Osteoblast (primary cell): ENCODE measurements around the gene SPATS2L. TPM values are rescaled to one million over a fixed set of nuclear protein-coding genes. Genes with fewer than 3 reads are reported as not detected.

Experiments
- DNase-seq: peaks from one replicate; pipeline ENCODE4 v3.0.0; 2011; ENCODE audit warnings: low spot score, mixed read lengths; ENCODE audit not compliant: insufficient read length; ENCODE audit errors: missing footprints
- H2AFZ ChIP-seq: 2 replicates; pipeline ENCODE4 v1.6.0; 2011; ENCODE audit warnings: mild to moderate bottlenecking, low read length
- H3K27ac ChIP-seq: 2 replicates; pipeline ENCODE4 v1.5.1; 2011; ENCODE audit warnings: mild to moderate bottlenecking, low read depth, low read length, moderate library complexity
- H3K27me3 ChIP-seq: 2 replicates; pipeline ENCODE4 v1.6.0; 2012; ENCODE audit warnings: mild to moderate bottlenecking, control low read depth, inconsistent platforms, low read length, moderate library complexity; ENCODE audit not compliant: insufficient read depth
- H3K36me3 ChIP-seq: 2 replicates; pipeline ENCODE4 v1.5.1; 2011; ENCODE audit warnings: mild to moderate bottlenecking, low read length, control low read depth, moderate library complexity; ENCODE audit not compliant: insufficient read depth
- H3K4me1 ChIP-seq: 2 replicates; pipeline ENCODE4 v1.5.1; 2011; ENCODE audit warnings: mild to moderate bottlenecking, low read length, control low read depth, moderate library complexity; ENCODE audit not compliant: insufficient read depth
- H3K4me2 ChIP-seq: 2 replicates; pipeline ENCODE4 v1.6.0; 2011; ENCODE audit warnings: mild to moderate bottlenecking, low read length; ENCODE audit not compliant: insufficient read depth
- H3K4me3 ChIP-seq: fragments of 200-600 bp; sonication (generic); 3 replicates; pipeline ENCODE4 v1.5.1; 2012; ENCODE audit warnings: mild to moderate bottlenecking, low read length, inconsistent platforms; ENCODE audit not compliant: insufficient read depth
- H3K79me2 ChIP-seq: 2 replicates; pipeline ENCODE4 v1.6.0; 2012; ENCODE audit warnings: mild to moderate bottlenecking, low read length, control low read depth, inconsistent platforms; ENCODE audit not compliant: insufficient read depth
- H3K9me3 ChIP-seq: 2 replicates; pipeline ENCODE4 v1.5.1; 2011; ENCODE audit warnings: low read depth, low read length, control low read depth
- H4K20me1 ChIP-seq: 2 replicates; pipeline ENCODE4 v1.6.0; 2012; ENCODE audit warnings: mild to moderate bottlenecking, low read length, control low read depth; ENCODE audit not compliant: insufficient read depth
- total RNA-seq: library from RNA; depleted of rRNA; stranded (reverse); fragments of >200 nt; gene quantifications from 2 replicates; pipeline ENCODE4 v1.2.3, GENCODE V29; 2012
- TF ChIP-seq, protein P1 (sequence below): IDR thresholded peaks from 2 replicates; pipeline ENCODE4 v1.5.1; 2011; ENCODE audit warnings: mild to moderate bottlenecking, low read depth, low read length, moderate library complexity; ENCODE audit errors: extremely low read depth

The SPATS2L gene
- total RNA-seq, 1 donor, result 74.6 TPM

DNA sequence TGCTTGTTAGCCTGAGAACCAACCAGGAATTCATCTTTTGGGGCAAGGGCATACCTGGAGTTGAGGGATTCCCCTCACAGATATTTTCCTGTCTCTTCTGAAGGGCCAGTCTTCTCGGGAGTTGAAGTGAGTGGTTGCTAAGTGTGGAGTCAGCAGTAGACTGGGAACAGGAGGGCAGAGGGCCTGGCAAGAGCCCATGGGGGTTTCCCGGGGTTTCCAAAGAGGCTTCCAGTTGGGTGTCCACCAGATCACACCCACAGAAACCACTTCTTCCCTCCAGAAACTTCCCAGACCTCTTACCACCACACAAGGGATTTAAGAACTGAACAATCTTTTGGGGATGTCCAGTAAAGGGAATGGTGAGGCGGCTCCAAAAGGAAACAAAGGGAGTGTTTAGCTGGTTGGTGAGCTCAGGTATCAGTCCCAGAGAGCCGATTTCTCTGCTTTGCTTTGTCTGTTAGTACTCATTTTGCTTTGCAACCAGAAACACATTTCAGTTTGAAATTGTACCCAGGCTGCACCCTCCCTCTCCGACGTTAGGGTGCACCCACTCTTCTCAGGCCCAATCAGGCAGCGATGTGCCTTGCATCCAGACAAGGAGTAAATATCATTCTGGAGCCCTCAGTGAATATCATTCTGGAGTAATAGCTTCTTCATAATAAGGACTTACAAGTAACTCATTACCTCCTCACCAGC lies 47.5 kb upstream of the SPATS2L start:
- DNase-seq, result no peak
- Histone ChIP-seq H3K36me3 (no peaks in the 10 kb centered on the region), H2AFZ (no peak overlapping the region), H3K27ac (no peak overlapping the region), H3K4me1 (no peaks in the 10 kb centered on the region), H4K20me1 (no peaks in the 10 kb centered on the region), H3K4me3 (no peak overlapping the region), H3K79me2 (no peaks in the 10 kb centered on the region), H3K9me3 (no peaks in the 10 kb centered on the region), H3K27me3 (peaks cover 3% of the 10 kb centered on the region), H3K4me2 (no peak overlapping the region)
- TF ChIP-seq, protein P1, sequence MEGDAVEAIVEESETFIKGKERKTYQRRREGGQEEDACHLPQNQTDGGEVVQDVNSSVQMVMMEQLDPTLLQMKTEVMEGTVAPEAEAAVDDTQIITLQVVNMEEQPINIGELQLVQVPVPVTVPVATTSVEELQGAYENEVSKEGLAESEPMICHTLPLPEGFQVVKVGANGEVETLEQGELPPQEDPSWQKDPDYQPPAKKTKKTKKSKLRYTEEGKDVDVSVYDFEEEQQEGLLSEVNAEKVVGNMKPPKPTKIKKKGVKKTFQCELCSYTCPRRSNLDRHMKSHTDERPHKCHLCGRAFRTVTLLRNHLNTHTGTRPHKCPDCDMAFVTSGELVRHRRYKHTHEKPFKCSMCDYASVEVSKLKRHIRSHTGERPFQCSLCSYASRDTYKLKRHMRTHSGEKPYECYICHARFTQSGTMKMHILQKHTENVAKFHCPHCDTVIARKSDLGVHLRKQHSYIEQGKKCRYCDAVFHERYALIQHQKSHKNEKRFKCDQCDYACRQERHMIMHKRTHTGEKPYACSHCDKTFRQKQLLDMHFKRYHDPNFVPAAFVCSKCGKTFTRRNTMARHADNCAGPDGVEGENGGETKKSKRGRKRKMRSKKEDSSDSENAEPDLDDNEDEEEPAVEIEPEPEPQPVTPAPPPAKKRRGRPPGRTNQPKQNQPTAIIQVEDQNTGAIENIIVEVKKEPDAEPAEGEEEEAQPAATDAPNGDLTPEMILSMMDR, result no peak

DNA sequence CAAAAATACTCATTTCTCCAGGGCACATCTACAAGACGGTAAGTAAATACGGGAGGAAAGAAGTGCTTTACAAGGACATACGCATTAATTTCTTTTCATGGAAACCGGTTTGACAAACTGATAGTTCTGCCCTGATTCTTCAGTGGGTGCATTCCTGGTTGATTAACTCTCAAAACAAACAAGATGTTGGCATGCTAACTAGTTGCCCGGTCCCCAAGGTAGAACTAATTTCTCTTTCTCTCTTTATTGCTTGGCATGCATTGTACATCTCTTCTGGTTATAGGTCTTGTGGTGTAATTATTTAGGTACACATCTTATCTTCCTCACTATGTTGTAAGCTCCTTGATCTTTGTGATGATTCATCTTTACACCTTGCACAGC lies 46.9 kb upstream of the SPATS2L start:
- Histone ChIP-seq H3K36me3 (no peaks in the 10 kb centered on the region), H3K79me2 (no peaks in the 10 kb centered on the region), H3K4me3 (no peak overlapping the region), H4K20me1 (no peaks in the 10 kb centered on the region), H3K4me2 (no peak overlapping the region), H3K27ac (no peak overlapping the region), H2AFZ (no peak overlapping the region), H3K4me1 (no peaks in the 10 kb centered on the region), H3K9me3 (no peaks in the 10 kb centered on the region), H3K27me3 (peaks cover 3% of the 10 kb centered on the region)
- no peak for DNase-seq
- TF ChIP-seq, protein P1, result no peak

DNA sequence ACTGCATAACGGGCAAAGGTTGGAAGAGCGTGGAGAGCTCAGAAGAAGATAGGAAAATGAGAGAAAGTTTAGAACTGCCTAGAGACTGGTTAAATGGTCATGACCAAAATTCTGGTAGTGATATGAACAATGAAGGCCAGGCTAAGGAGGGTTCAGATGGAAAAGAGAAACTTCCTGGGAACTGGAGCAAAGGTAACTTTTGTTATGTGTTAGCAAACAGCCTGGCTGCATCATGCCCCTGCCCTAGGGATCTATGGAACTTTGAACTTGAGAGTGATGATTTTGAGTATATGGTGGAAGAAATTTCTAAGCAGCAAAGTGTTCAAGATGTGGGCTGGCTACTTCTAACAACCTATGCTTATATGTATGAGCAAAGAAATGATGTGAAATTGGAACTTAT lies 44.4 kb upstream of the SPATS2L start:
- Histone ChIP-seq H2AFZ (no peak overlapping the region), H3K27me3 (no peaks in the 10 kb centered on the region), H4K20me1 (no peaks in the 10 kb centered on the region), H3K4me3 (no peak overlapping the region), H3K9me3 (no peaks in the 10 kb centered on the region), H3K79me2 (no peaks in the 10 kb centered on the region), H3K27ac (no peak overlapping the region), H3K4me2 (no peak overlapping the region), H3K4me1 (no peaks in the 10 kb centered on the region), H3K36me3 (no peaks in the 10 kb centered on the region)
- no peak for DNase-seq
- TF ChIP-seq, protein P1, result no peak

DNA sequence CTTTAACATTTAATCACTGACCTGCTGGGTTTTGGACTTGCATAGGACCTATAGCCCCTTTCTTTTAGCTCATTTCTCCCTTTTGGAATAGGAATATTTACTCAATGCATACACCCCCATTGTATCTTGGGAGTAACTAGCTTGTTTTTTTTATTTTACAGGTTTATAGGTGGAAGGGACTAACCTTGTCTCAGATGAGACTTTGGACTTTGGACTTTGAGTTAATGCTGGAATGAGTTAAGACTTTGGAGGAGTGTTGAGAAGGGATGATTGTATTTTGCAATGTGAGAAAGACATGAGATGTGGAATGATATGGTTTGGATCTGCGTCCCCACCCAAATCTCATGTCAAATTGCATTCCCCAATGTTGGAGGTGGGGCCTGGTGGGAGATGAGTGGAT lies 43.2 kb upstream of the SPATS2L start:
- Histone ChIP-seq H3K4me2 (no peak overlapping the region), H2AFZ (no peak overlapping the region), H3K9me3 (no peaks in the 10 kb centered on the region), H3K36me3 (no peaks in the 10 kb centered on the region), H3K4me1 (no peaks in the 10 kb centered on the region), H4K20me1 (no peaks in the 10 kb centered on the region), H3K27ac (no peak overlapping the region), H3K27me3 (no peaks in the 10 kb centered on the region), H3K4me3 (no peak overlapping the region), H3K79me2 (no peaks in the 10 kb centered on the region)
- no peak for DNase-seq
- TF ChIP-seq, protein P1, result no peak
